ENCODE results near the gene CTNNBL1.

- TF ChIP-seq CTCF (IDR thresholded peaks at IDR 0.05) = no peak
- no peak for TF ChIP-seq POLR2A (IDR thresholded peaks at IDR 0.05)
Measured at GRCh38 chr20:37742131-37742530, 48.3 kb downstream of the CTNNBL1 start.
